22Rv1 (cell line): ENCODE data around the gene MUSK.

Source experiments
- ZFX ChIP-seq: fragments of 450-650 bp; IDR thresholded peaks from 2 replicates; pipeline ENCODE4 v1.6.1; 2017; ENCODE audit warnings: antibody characterized with exemption, borderline replicate concordance
- TF ChIP-seq, protein P1 (sequence below): fragments of 450-650 bp; IDR thresholded peaks from 2 replicates; pipeline ENCODE4 v1.5.1; 2017; ENCODE audit warnings: mild to moderate bottlenecking

DNA sequence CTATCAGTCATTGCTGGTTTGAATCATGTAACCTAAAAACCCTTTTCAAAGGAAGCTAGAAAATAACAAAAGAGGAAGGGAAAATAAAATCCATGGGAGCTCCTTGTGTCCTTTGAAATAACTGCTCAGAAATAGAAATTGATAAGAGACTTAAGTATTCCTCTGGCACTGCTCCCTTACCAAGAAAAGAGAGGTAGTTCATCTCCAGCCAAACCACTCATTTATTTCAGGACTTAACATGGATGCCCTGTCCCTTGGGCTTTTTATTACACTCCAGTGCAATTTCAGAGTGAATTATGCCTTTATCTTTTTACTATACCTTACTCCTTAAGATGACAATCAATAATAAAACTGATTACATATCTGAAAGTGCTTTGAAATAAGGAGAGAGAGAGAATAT, 61.0 kb downstream of the MUSK start:
- TF ChIP-seq, protein P1, sequence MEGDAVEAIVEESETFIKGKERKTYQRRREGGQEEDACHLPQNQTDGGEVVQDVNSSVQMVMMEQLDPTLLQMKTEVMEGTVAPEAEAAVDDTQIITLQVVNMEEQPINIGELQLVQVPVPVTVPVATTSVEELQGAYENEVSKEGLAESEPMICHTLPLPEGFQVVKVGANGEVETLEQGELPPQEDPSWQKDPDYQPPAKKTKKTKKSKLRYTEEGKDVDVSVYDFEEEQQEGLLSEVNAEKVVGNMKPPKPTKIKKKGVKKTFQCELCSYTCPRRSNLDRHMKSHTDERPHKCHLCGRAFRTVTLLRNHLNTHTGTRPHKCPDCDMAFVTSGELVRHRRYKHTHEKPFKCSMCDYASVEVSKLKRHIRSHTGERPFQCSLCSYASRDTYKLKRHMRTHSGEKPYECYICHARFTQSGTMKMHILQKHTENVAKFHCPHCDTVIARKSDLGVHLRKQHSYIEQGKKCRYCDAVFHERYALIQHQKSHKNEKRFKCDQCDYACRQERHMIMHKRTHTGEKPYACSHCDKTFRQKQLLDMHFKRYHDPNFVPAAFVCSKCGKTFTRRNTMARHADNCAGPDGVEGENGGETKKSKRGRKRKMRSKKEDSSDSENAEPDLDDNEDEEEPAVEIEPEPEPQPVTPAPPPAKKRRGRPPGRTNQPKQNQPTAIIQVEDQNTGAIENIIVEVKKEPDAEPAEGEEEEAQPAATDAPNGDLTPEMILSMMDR: no peak
- TF ChIP-seq ZFX: no peak
